ENCODE results near the gene CIAO2A. TPM values are rescaled to one million over a fixed set of nuclear protein-coding genes. Genes with fewer than 3 reads are reported as not detected.

The CIAO2A gene
- total RNA-seq, 2 experiments from 2014 or later = 67.3 to 77.7 TPM

DNA sequence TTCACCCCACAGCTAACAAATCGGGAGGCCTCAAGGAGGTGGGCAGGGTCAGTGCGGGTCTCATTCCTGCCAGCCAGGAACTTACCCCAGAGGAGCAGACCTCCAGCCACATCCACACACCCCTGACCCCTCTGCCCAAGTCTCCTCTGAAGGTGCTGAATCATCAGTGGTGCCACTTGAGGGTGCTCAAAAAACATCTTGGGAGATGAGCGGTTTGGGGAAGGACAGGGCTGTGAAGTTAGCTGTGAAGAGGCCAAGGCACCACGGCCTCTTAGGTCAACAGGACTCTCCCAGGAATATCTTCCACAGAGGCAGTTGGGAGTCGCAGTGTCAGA lies 48.6 kb downstream of the CIAO2A start:
- no peak for DNase-seq
- H3K27ac Mint-ChIP-seq = no peak overlapping the region
- H3K27me3 Mint-ChIP-seq = peaks cover 38% of the 10 kb centered on the region
- CTCF ChIA-PET = interaction anchor here (0.9 to 13.4 kb wide), 14 partner anchors 9 to 440 kb away, joined by 3 to 87 read pairs (median 6); no protein-coding TSS in a partner anchor
- peaks cover 5% of the 10 kb centered on the region for H3K4me1 Mint-ChIP-seq
- peak overlapping the region; percentile 55 for H3K4me3 Mint-ChIP-seq
- POLR2A ChIA-PET = no interaction called here
- H3K36me3 Mint-ChIP-seq (ENCODE audit: low read depth) = no peaks in the 10 kb centered on the region
- H3K9me3 Mint-ChIP-seq = no peaks in the 10 kb centered on the region

DNA sequence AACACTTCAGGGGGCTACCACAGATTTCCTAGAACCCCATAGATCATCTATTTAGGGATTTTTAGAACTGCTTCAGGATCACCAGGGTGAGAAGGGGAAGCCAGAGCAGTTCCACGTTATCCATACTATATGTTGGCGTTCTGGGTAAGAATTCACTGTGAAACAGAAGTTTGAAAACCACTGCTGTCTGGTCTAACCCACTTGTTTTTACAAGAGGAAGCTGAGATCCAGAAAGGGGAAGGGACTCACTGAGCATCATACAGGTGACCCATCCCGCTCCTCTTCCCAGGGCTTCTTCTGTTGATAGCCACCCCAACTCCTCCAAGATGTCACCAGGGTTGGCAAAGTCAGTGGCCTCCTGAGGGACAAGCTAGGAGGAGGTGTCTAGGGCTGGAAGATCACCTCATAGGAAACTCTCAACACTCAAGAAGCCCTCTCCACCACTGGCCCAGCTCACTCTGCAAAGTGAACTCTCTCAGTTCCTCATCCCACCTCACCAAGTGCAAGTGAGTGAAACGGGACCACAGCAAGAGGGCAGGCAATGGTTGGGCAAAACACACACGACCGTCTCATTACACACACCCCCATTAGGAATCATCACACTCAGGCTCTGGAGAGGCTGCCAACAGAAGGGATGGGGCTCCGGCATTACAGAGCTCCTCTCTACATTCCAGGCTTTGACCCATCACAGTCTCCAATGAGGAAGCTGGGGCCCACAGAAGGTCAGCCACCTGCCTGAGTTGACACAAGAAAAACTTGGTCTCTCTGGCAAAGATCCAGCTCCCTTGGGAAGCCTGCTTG lies 49.1 kb downstream of the CIAO2A start:
- Mint-ChIP-seq H3K4me3 (peak overlapping the region; percentile 18), H3K27ac (no peak overlapping the region), H3K9me3 (no peaks in the 10 kb centered on the region), H3K36me3 (ENCODE audit: low read depth) (no peaks in the 10 kb centered on the region), H3K27me3 (peaks cover 38% of the 10 kb centered on the region), H3K4me1 (peaks cover 5% of the 10 kb centered on the region)
- ChIA-PET CTCF (interaction anchor here (1.0 to 13.4 kb wide), 9 partner anchors 8 to 434 kb away, joined by 3 to 87 read pairs (median 7); no protein-coding TSS in a partner anchor), POLR2A (interaction anchor here (0.6 kb wide), 1 partner anchor 69 kb away, joined by 3 read pairs; no protein-coding TSS in a partner anchor)
- DNase-seq = no peak

DNA sequence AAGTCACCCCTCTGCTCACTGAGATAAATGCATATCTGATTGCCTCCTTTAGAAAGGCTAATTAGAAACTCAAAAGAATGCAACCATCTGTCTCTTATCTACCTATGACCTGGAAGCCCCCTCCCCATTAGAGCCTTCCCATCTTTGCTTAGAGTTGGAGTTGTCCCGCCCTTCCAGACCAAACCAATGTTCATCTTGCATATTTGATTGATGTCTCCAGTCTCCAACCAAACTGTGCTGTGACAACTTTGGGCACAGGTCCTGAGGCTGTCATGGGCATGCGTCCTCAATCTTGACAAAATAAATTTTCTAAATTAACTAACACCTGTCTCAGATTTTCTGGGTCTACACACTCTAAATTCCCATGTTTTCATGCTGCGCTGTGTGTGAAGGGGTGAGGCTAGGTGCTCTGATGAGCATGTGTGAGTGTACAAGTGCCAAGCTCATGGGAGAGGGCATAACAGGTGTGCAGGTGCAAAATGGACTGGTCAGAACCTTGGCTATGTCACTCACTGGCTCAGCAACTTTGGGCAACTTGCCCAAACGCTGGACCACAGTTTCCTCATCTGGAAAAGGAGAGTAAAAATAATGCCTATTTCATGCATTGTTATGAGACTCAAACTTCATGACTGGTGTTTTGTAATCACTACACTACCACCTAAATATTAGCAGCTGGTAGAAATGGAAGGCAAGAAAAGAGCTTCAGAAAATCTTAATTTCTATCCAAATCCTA lies 54.6 kb downstream of the CIAO2A start:
- H3K4me3 Mint-ChIP-seq = no peak overlapping the region
- H3K9me3 Mint-ChIP-seq = no peaks in the 10 kb centered on the region
- peaks cover 11% of the 10 kb centered on the region for H3K27me3 Mint-ChIP-seq
- H3K27ac Mint-ChIP-seq = no peak overlapping the region
- no peak for DNase-seq
- ChIA-PET CTCF (interaction anchor here (1.0 to 13.4 kb wide), 4 partner anchors 8 to 96 kb away, joined by 3 to 87 read pairs (median 3); no protein-coding TSS in a partner anchor), POLR2A (no interaction called here)
- H3K36me3 Mint-ChIP-seq (ENCODE audit: low read depth) = no peaks in the 10 kb centered on the region
- no peaks in the 10 kb centered on the region for H3K4me1 Mint-ChIP-seq

DNA sequence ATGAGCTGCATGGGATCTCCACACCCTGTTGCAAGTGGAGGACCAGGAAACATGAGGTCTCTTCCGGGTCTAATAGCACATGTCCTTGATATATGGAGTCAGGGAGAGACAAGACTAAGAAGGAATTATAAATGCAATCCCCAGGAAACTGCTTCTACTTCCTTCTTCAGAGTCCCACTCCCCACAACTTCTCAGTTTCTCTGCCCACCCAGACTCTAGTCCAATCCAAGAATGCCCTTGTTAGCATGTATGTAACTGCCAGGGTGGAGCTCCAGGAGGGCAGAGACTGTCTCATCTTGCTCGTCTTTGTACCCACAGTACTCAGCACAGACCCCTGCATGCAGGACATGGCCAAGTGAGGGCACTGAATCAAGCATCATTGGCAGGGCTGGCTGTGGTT lies 55.7 kb downstream of the CIAO2A start:
- ChIA-PET CTCF (interaction anchor here (0.7 to 3.2 kb wide), 4 partner anchors 8 to 95 kb away, joined by 3 to 17 read pairs (median 3); partner anchors contain the start of gene DAPK2), POLR2A (no interaction called here)
- DNase-seq = no peak
- Mint-ChIP-seq H3K4me1 (no peaks in the 10 kb centered on the region), H3K36me3 (ENCODE audit: low read depth) (no peaks in the 10 kb centered on the region), H3K9me3 (no peaks in the 10 kb centered on the region), H3K27ac (no peak overlapping the region), H3K4me3 (no peak overlapping the region), H3K27me3 (peaks cover 5% of the 10 kb centered on the region)

DNA sequence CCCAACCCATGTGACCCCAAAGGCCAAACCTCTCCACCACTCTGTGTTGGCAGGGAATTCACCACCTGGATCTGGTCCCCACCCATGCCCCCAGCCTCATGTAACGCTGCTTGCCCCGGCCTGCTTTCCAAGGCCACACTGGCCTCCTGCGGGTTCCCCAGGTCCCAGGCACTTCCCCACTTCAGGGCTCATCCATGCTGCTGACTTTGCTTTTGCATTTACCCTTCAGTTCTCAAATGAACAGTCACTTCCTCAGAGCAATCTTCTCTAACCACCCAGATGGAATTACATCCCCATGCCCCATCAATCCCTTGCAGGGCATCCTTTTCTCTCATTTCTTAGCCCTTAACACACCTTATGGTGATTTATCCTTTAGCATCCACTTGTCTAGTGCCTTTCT lies 56.5 kb downstream of the CIAO2A start:
- Mint-ChIP-seq H3K27me3 (peaks cover 2% of the 10 kb centered on the region), H3K36me3 (ENCODE audit: low read depth) (no peaks in the 10 kb centered on the region), H3K4me3 (no peak overlapping the region), H3K4me1 (peaks cover 3% of the 10 kb centered on the region), H3K9me3 (no peaks in the 10 kb centered on the region), H3K27ac (no peak overlapping the region)
- no peak for DNase-seq
- ChIA-PET CTCF (interaction anchor here (0.9 to 3.2 kb wide), 4 partner anchors 9 to 17 kb away, joined by 3 to 17 read pairs (median 4); partner anchors contain the start of gene DAPK2), POLR2A (no interaction called here)

DNA sequence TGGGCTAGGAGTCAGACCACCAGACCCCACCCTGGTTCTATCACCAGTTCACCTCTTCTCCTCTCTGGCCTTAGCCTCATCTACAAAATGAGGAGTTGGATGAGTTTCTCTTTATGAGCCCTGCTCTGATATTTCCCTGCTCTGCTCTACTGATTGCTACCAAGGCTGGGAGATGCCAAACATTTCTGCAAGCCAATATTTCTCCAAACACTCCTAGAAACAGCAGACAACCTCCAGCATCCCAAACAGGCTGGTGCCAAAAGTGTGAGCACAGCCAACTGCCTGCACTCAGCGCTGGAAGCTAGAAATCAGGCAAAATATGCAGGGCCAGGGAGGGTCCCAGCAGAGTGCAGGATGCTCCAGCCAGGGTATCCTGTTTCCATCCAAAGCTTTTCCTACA lies 58.1 kb downstream of the CIAO2A start:
- CTCF ChIA-PET = interaction anchor here (3.2 kb wide), 1 partner anchor 10 kb away, joined by 17 read pairs; the partner anchor contains the start of gene DAPK2

DNA sequence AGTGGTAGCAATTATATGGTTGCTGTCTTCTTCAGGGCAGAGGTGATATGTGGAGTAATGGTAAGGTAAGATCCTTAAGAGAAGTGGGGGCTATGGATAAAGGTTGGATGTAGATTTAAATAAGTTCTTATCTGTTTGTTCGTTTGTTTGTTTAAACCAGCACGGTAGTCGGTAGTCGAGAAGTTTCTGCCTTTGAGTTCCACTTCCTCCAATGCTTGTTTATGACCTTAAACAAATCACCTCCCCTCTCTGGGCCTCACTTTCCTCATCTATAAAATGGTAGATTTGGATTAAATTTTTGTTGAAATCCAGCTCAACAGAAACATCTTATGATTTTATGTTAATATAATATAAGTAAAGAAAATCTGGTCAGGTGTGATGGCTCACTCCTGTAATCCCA lies 59.1 kb downstream of the CIAO2A start:
- POLR2A ChIA-PET = no interaction called here
- CTCF ChIA-PET = no interaction called here
- no peaks in the 10 kb centered on the region for H3K9me3 Mint-ChIP-seq

More for the DNA sequence above, 58.1 kb downstream of the CIAO2A start:
- Mint-ChIP-seq H3K36me3 (ENCODE audit: low read depth) (no peaks in the 10 kb centered on the region), H3K9me3 (no peaks in the 10 kb centered on the region), H3K4me1 (peaks cover 7% of the 10 kb centered on the region), H3K27me3 (no peaks in the 10 kb centered on the region), H3K4me3 (no peak overlapping the region), H3K27ac (no peak overlapping the region)
- DNase-seq = no peak
- POLR2A ChIA-PET = no interaction called here

DNA sequence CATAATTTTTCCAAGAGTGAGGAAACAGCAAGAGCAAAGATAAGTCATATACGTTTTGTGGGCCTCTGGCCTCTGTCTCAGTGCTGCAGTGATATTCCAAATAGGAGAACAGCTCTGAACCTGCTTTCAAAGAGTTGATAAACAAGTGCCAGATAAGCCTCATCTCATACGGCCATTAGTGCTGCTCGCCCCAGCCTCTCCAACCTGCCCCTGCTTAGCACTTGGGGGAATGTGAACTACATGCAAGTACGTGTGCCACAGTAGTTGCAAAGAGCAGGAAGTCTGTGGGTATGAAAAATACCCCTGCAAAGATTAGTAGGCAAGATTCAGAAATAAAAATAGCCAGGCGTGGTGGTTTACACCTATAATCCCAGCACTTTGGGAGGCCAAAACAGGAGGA lies 61.3 kb downstream of the CIAO2A start:
- Mint-ChIP-seq H3K27ac (no peak overlapping the region), H3K4me1 (peaks cover 10% of the 10 kb centered on the region), H3K27me3 (no peaks in the 10 kb centered on the region), H3K36me3 (ENCODE audit: low read depth) (no peaks in the 10 kb centered on the region), H3K9me3 (no peaks in the 10 kb centered on the region), H3K4me3 (no peak overlapping the region)
- POLR2A ChIA-PET = no interaction called here
- DNase-seq = no peak
- CTCF ChIA-PET = interaction anchor here (2.9 kb wide), 1 partner anchor 10 kb away, joined by 11 read pairs; no protein-coding TSS in a partner anchor

More for the DNA sequence above, 59.1 kb downstream of the CIAO2A start:
- H3K36me3 Mint-ChIP-seq (ENCODE audit: low read depth) = no peaks in the 10 kb centered on the region
- H3K4me1 Mint-ChIP-seq = peaks cover 8% of the 10 kb centered on the region
- H3K27ac Mint-ChIP-seq = no peak overlapping the region
- DNase-seq = no peak
- H3K4me3 Mint-ChIP-seq = no peak overlapping the region
- H3K27me3 Mint-ChIP-seq = no peaks in the 10 kb centered on the region

DNA sequence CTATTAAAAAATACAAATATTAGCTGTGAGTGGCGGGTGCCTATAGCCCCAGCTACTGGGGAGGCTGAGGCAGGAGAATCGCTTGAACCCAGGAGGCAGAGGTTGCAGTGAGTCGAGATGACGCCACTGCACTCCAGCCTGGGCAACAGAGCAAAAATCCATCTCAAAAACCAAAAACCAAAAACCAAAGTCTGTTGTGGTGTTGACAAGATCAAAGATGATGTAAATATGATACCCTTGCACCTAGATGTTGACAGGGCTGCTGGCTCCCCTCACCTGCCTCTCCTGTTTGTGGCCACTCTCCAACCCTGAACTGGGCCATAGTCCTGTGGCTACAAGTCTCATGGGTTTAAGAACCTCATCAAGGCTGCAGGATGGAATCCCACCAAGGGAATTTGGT lies 63.5 kb downstream of the CIAO2A start:
- ChIA-PET CTCF (interaction anchor here (1.1 to 1.4 kb wide), 3 partner anchors 39 to 170 kb away, joined by 3 to 5 read pairs (median 3); no protein-coding TSS in a partner anchor), POLR2A (no interaction called here)
- Mint-ChIP-seq H3K4me1 (peaks cover 11% of the 10 kb centered on the region), H3K27ac (no peak overlapping the region), H3K36me3 (ENCODE audit: low read depth) (no peaks in the 10 kb centered on the region), H3K27me3 (no peaks in the 10 kb centered on the region), H3K9me3 (no peaks in the 10 kb centered on the region), H3K4me3 (no peak overlapping the region)
- DNase-seq = no peak

DNA sequence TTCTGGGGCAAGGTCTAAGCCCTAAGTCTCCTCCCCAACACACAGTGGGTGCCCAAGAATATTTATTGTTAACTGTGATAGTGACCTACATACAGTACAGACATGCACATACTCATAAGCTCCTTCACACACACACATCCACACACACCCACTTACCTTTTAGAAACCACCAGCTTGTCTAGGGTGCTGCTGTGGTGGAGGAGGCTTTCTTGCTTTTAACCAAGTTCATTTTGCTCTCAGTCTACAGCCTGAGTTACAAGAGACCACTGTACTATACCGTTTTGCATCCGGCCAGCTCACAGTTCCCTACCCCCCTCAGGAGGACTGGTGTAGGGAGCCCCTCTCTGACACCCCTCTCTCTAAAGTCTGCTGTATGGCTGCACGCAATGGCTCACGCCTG lies 64.0 kb downstream of the CIAO2A start:
- no peak overlapping the region for H3K4me3 Mint-ChIP-seq
- H3K27ac Mint-ChIP-seq = no peak overlapping the region
- CTCF ChIA-PET = interaction anchor here (0.9 to 1.4 kb wide), 6 partner anchors 10 to 261 kb away, joined by 3 to 10 read pairs (median 4); partner anchors contain the start of gene DAPK2
- no peaks in the 10 kb centered on the region for H3K27me3 Mint-ChIP-seq
- no peaks in the 10 kb centered on the region for H3K9me3 Mint-ChIP-seq
- DNase-seq = no peak
- peaks cover 11% of the 10 kb centered on the region for H3K4me1 Mint-ChIP-seq
- POLR2A ChIA-PET = no interaction called here
- H3K36me3 Mint-ChIP-seq (ENCODE audit: low read depth) = no peaks in the 10 kb centered on the region

DNA sequence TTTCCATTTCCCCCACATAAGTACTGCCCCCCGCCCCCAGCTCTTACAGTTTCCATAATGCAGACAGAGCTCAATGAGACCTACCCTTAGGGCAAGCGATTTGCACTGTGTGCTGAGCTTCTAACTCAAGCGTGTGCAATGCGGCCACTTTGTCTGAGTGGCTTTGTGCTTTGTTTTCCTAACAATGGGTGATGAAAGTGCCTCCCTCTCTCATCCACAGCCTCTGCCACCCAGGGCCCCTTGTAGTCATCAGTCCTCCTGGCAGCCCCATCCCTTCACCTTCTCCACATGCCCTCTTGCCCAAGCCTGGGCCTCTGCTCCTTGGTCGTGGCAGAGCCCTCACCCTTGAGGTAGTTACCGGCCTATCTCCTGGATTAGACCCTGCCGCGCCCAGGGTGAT lies 64.5 kb downstream of the CIAO2A start:
- DNase-seq = no peak
- peaks cover 11% of the 10 kb centered on the region for H3K4me1 Mint-ChIP-seq
- no peaks in the 10 kb centered on the region for H3K9me3 Mint-ChIP-seq
- no peak overlapping the region for H3K27ac Mint-ChIP-seq
- no peak overlapping the region for H3K4me3 Mint-ChIP-seq
- no peaks in the 10 kb centered on the region for H3K36me3 Mint-ChIP-seq (ENCODE audit: low read depth)
- POLR2A ChIA-PET = no interaction called here
- CTCF ChIA-PET = interaction anchor here (0.9 to 1.4 kb wide), 6 partner anchors 11 to 260 kb away, joined by 3 to 10 read pairs (median 4); partner anchors contain the start of gene DAPK2
- no peaks in the 10 kb centered on the region for H3K27me3 Mint-ChIP-seq

DNA sequence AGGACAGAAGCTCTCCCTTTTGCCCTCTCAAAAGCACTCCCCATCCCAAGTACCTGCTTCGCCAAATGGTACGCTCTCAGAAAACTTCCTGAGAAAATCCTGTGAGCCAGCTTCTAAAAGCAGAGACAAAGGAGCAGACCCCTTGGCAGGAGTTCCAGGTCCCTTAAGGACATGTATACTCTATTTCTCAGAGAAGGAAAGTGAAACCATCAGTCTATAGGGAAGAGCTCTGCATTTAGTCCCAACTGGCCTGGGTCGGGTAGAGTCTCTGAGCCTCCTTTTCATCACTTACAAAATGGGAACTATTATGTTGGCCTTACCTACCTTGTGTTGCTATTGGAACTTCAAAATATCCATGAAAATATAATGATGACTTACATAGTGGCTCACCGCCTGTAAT lies 67.0 kb downstream of the CIAO2A start:
- no peak for DNase-seq
- Mint-ChIP-seq H3K27me3 (no peaks in the 10 kb centered on the region), H3K4me1 (peaks cover 4% of the 10 kb centered on the region), H3K36me3 (ENCODE audit: low read depth) (no peaks in the 10 kb centered on the region), H3K9me3 (no peaks in the 10 kb centered on the region), H3K4me3 (no peak overlapping the region), H3K27ac (no peak overlapping the region)
- ChIA-PET CTCF (interaction anchor here (0.6 kb wide), 1 partner anchor 117 kb away, joined by 4 read pairs; no protein-coding TSS in a partner anchor), POLR2A (no interaction called here)
